Measurements from ENCODE around the gene TBPL1. TPM values are rescaled to one million over a fixed set of nuclear protein-coding genes. Genes with fewer than 3 reads are reported as not detected.

Gene TBPL1
- total RNA-seq, 1 experiment from 2014 or later = 39.7 TPM

DNA sequence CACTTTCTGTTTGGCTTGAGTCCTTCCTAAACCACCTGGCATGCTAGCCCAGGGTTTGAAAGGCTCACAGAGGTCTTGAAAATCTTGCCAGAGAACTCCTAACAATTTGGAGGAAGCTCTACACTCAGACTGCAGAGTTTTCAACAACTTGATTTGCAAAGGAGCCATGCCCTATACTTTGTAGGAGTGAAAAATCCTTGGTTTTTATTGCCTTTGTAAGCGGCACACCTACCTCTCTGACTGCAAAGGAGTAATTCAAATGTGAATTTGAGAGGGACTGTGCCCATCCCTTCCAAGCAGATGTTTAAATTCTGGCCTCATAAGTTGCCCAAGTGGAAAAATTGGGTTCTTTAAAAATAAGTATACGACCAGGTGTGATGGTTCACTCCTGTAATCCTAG lies 58.0 kb downstream of the TBPL1 start:
- CTCF ChIA-PET = interaction anchor here (0.7 kb wide), 1 partner anchor 25 kb away, joined by 3 read pairs; no protein-coding TSS in a partner anchor
- BruUV-seq (replicated peaks) = no TSS peak
- in situ Hi-C loops (cut with HindIII; ENCODE audit: low pct_unique_long_range_greater_than_20kb, low sequenced_read_pairs) = no loop called here

DNA sequence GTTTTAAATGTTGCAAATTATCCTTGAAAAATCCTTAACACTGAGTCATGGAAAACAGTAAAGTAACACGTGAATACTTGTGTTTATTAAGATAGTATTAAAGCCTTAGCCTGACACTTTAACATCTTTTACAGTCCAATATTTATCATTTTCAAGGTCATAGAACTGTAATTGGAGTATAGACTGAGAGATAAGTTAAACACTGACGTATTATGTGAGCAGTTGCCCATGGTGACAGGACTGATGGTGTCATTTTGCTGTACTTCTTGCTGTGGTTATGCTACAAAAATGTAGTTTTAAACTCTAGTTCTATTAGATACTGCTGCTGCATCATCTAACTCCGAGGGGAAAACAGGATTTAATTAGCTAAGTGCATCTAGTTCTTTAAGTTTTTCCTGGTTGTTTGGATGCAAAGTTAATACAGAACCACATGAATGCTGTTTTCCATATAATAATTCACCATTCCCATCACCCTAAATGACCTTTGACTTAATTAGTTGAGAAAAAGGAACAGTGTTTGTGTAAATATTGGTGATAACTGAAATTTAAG lies 61.6 kb downstream of the TBPL1 start:
- TF ChIP-seq SIN3A (IDR thresholded peaks at IDR 0.05; ENCODE audit: borderline replicate concordance, insufficient read depth, low read depth, low read length) (no peak), TCF7L2 (IDR thresholded peaks at IDR 0.05; ENCODE audit: low read depth, low read length) (no peak), POLR2AphosphoS5 (IDR thresholded peaks at IDR 0.05; ENCODE audit: low read depth, low read length) (no peak)
- TF ChIP-seq, protein P1, sequence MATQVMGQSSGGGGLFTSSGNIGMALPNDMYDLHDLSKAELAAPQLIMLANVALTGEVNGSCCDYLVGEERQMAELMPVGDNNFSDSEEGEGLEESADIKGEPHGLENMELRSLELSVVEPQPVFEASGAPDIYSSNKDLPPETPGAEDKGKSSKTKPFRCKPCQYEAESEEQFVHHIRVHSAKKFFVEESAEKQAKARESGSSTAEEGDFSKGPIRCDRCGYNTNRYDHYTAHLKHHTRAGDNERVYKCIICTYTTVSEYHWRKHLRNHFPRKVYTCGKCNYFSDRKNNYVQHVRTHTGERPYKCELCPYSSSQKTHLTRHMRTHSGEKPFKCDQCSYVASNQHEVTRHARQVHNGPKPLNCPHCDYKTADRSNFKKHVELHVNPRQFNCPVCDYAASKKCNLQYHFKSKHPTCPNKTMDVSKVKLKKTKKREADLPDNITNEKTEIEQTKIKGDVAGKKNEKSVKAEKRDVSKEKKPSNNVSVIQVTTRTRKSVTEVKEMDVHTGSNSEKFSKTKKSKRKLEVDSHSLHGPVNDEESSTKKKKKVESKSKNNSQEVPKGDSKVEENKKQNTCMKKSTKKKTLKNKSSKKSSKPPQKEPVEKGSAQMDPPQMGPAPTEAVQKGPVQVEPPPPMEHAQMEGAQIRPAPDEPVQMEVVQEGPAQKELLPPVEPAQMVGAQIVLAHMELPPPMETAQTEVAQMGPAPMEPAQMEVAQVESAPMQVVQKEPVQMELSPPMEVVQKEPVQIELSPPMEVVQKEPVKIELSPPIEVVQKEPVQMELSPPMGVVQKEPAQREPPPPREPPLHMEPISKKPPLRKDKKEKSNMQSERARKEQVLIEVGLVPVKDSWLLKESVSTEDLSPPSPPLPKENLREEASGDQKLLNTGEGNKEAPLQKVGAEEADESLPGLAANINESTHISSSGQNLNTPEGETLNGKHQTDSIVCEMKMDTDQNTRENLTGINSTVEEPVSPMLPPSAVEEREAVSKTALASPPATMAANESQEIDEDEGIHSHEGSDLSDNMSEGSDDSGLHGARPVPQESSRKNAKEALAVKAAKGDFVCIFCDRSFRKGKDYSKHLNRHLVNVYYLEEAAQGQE (IDR thresholded peaks at IDR 0.05; ENCODE audit: insufficient read depth in 1 of 2, low read depth in 2 of 2, low read length in 1 of 2) = no peak
- TF ChIP-seq, protein P2, sequence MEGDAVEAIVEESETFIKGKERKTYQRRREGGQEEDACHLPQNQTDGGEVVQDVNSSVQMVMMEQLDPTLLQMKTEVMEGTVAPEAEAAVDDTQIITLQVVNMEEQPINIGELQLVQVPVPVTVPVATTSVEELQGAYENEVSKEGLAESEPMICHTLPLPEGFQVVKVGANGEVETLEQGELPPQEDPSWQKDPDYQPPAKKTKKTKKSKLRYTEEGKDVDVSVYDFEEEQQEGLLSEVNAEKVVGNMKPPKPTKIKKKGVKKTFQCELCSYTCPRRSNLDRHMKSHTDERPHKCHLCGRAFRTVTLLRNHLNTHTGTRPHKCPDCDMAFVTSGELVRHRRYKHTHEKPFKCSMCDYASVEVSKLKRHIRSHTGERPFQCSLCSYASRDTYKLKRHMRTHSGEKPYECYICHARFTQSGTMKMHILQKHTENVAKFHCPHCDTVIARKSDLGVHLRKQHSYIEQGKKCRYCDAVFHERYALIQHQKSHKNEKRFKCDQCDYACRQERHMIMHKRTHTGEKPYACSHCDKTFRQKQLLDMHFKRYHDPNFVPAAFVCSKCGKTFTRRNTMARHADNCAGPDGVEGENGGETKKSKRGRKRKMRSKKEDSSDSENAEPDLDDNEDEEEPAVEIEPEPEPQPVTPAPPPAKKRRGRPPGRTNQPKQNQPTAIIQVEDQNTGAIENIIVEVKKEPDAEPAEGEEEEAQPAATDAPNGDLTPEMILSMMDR (IDR thresholded peaks at IDR 0.05) = no peak
- no peaks in the 10 kb centered on the region for H3K36me3 ChIP-seq (ENCODE audit: control insufficient read depth, insufficient read depth, low read length)
- H3K4me1 ChIP-seq (ENCODE audit: control insufficient read depth, insufficient read depth, low read length) = peaks cover 29% of the 10 kb centered on the region
- ChIA-PET POLR2A (no interaction called here), CTCF (no interaction called here)
- in situ Hi-C loops (cut with HindIII; ENCODE audit: low pct_unique_long_range_greater_than_20kb, low sequenced_read_pairs) (no loop called here), intact Hi-C loops (cut with micrococcal nuclease; ENCODE audit: unreplicated experiment) (no loop called here)
- H3K27me3 ChIP-seq (ENCODE audit: control insufficient read depth, insufficient read depth, low read length) = no peaks in the 10 kb centered on the region
- peak overlapping the region; percentile 81 for H3K27ac ChIP-seq (ENCODE audit: low read length)
- H3K4me3 ChIP-seq (ENCODE audit: low read depth in 2 of 2, low read length in 2 of 2) = no peak overlapping the region
- BruUV-seq (replicated peaks) = no TSS peak
- DNase-seq (ENCODE audit: low read depth, low spot score) (no peak), ATAC-seq (no peak)
- no peaks in the 10 kb centered on the region for H3K9me3 ChIP-seq (ENCODE audit: control insufficient read depth, insufficient read depth, low read depth, low read length)

More for the DNA sequence above, 58.0 kb downstream of the TBPL1 start:
- intact Hi-C loops (cut with micrococcal nuclease; ENCODE audit: unreplicated experiment) = no loop called here
- H3K4me1 ChIP-seq (ENCODE audit: control insufficient read depth, insufficient read depth, low read length) = peaks cover 16% of the 10 kb centered on the region
- POLR2A ChIA-PET = no interaction called here
- ATAC-seq (no peak), DNase-seq (ENCODE audit: low read depth, low spot score) (no peak)
- H3K9me3 ChIP-seq (ENCODE audit: control insufficient read depth, insufficient read depth, low read depth, low read length) = no peaks in the 10 kb centered on the region
- no peaks in the 10 kb centered on the region for H3K27me3 ChIP-seq (ENCODE audit: control insufficient read depth, insufficient read depth, low read length)
- no peaks in the 10 kb centered on the region for H3K36me3 ChIP-seq (ENCODE audit: control insufficient read depth, insufficient read depth, low read length)
- no peak overlapping the region for H3K4me3 ChIP-seq (ENCODE audit: low read depth in 2 of 2, low read length in 2 of 2)
- TF ChIP-seq, protein P1 (IDR thresholded peaks at IDR 0.05; ENCODE audit: insufficient read depth in 1 of 2, low read depth in 2 of 2, low read length in 1 of 2) = no peak
- TF ChIP-seq SIN3A (IDR thresholded peaks at IDR 0.05; ENCODE audit: borderline replicate concordance, insufficient read depth, low read depth, low read length) = no peak
- TF ChIP-seq POLR2AphosphoS5 (IDR thresholded peaks at IDR 0.05; ENCODE audit: low read depth, low read length) = no peak
- TF ChIP-seq, protein P2 (IDR thresholded peaks at IDR 0.05) = no peak
- TF ChIP-seq TCF7L2 (IDR thresholded peaks at IDR 0.05; ENCODE audit: low read depth, low read length) = no peak
- 0 out of 2 replicates have a peak overlapping the region, but pooled peaks have one; percentile 1 for H3K27ac ChIP-seq (ENCODE audit: low read length)
